GM23338 (cell line): ENCODE data around the gene DLG2. TPM values are rescaled to one million over a fixed set of nuclear protein-coding genes. Genes with fewer than 3 reads are reported as not detected.

Source experiments
- ATAC-seq: fragments of 200-7000 bp; cut with Tn5 transposase; 3 replicates; pipeline ENCODE4 v1.9.1; 2020
- DNase-seq: peaks from one replicate; pipeline ENCODE4 v3.0.0-alpha.2; 2015; ENCODE audit warnings: low spot score
- H2AFZ ChIP-seq: fragments of 200-600 bp; sonication (generic); 2 replicates; pipeline ENCODE4 v1.8.0; 2016; ENCODE audit warnings: antibody characterized with exemption, mild to moderate bottlenecking, moderate library complexity
- H3F3A ChIP-seq: fragments of 200-600 bp; sonication (generic); replicated peaks from 2 replicates; pipeline ENCODE4 v1.8.0; 2017; ENCODE audit warnings: antibody characterized with exemption, mixed run types, low read depth
- H3K27ac ChIP-seq: fragments of 200-600 bp; sonication (generic); 2 replicates; pipeline ENCODE4 v1.6.1; 2016; ENCODE audit warnings: low read depth
- H3K27me3 ChIP-seq: fragments of 200-600 bp; sonication (generic); 2 replicates; pipeline ENCODE4 v1.8.0; 2016; ENCODE audit warnings: mild to moderate bottlenecking, mixed run types, moderate library complexity; ENCODE audit not compliant: insufficient read depth
- H3K36me3 ChIP-seq: fragments of 200-600 bp; sonication (generic); 2 replicates; pipeline ENCODE4 v1.8.0; 2016; ENCODE audit warnings: mild to moderate bottlenecking; ENCODE audit not compliant: insufficient read depth
- H3K4me1 ChIP-seq: fragments of 200-600 bp; sonication (generic); 2 replicates; pipeline ENCODE4 v1.8.0; 2016; ENCODE audit warnings: mild to moderate bottlenecking, moderate library complexity; ENCODE audit not compliant: insufficient read depth
- H3K4me2 ChIP-seq: fragments of 200-600 bp; sonication (generic); 2 replicates; pipeline ENCODE4 v1.7.1; 2017; ENCODE audit warnings: mixed run types
- H3K4me3 ChIP-seq: fragments of 200-600 bp; sonication (generic); 2 replicates; pipeline ENCODE4 v1.6.1; 2016; ENCODE audit warnings: mixed run types
- H3K79me2 ChIP-seq: fragments of 200-600 bp; sonication (generic); replicated peaks from 2 replicates; pipeline ENCODE4 v1.8.0; 2017; ENCODE audit warnings: mild to moderate bottlenecking; ENCODE audit not compliant: insufficient read depth
- H3K9me2 ChIP-seq: fragments of 200-600 bp; sonication (generic); 2 replicates; pipeline ENCODE4 v1.8.0; 2017; ENCODE audit not compliant: insufficient read depth
- H4K20me1 ChIP-seq: fragments of 200-600 bp; sonication (generic); replicated peaks from 2 replicates; pipeline ENCODE4 v1.8.0; 2017; ENCODE audit warnings: mild to moderate bottlenecking; ENCODE audit not compliant: insufficient read depth
- H3K27ac Mint-ChIP-seq: 2 replicates; pipeline ENCODE4 v1.8.0; 2020; ENCODE audit warnings: inconsistent platforms, mild to moderate bottlenecking, moderate library complexity, mixed read lengths
- H3K27me3 Mint-ChIP-seq: 3 replicates; pipeline ENCODE4 v1.8.0; 2022; ENCODE audit warnings: low read depth, mild to moderate bottlenecking, moderate library complexity, mixed read lengths, inconsistent platforms; ENCODE audit not compliant: insufficient read depth, poor library complexity
- H3K36me3 Mint-ChIP-seq: 3 replicates; pipeline ENCODE4 v1.8.0; 2021; ENCODE audit warnings: low read depth, mild to moderate bottlenecking, inconsistent platforms, moderate library complexity, mixed read lengths
- H3K4me1 Mint-ChIP-seq: 3 replicates; pipeline ENCODE4 v1.8.0; 2020; ENCODE audit warnings: mild to moderate bottlenecking, inconsistent platforms, mixed read lengths
- H3K4me3 Mint-ChIP-seq: 3 replicates; pipeline ENCODE4 v1.8.0; 2021; ENCODE audit warnings: moderate library complexity, mild to moderate bottlenecking, inconsistent platforms, mixed read lengths
- H3K9me3 Mint-ChIP-seq: 3 replicates; pipeline ENCODE4 v1.8.0; 2020; ENCODE audit warnings: moderate library complexity, mild to moderate bottlenecking, inconsistent platforms, mixed read lengths
- REST ChIP-seq: IDR thresholded peaks from one replicate; pipeline ENCODE4 v1.6.1; 2018; ENCODE audit warnings: antibody characterized with exemption; ENCODE audit not compliant: unreplicated experiment
- ZNF462 ChIP-seq: fragments of 250-450 bp; sonication (Bioruptor Pico); IDR thresholded peaks from 2 replicates; pipeline ENCODE4 v1.5.0; 2020; ENCODE audit warnings: mild to moderate bottlenecking, moderate library complexity
- polyA plus RNA-seq: library from polyadenylated mRNA; unstranded; fragments of >200 nt; fragmentation: Nextera tagmentation; extraction: Ambion mirVana; gene quantifications from 2 replicates; pipeline ENCODE4 v1.2.1, GENCODE V29; 2016
- total RNA-seq: library from RNA; depleted of rRNA; stranded (reverse); fragments of >200 nt; shearing (Covaris generic); gene quantifications from 2 replicates; pipeline ENCODE4 v1.2.3, GENCODE V29; 2014
- TF ChIP-seq, protein P1 (sequence below), 2 experiments: fragments of 200-600 bp in 1 of 2; sonication (generic) in 1 of 2; conservative IDR thresholded peaks; 2 replicates each; pipeline versions ENCODE4 v1.5.1 to v1.6.1; 2016 to 2017; ENCODE audit warnings: antibody characterized with exemption in 2 of 2, low read depth in 2 of 2, mild to moderate bottlenecking in 2 of 2, moderate library complexity in 1 of 2

DLG2 gene
- total and polyA plus RNA-seq, 2 experiments from 2014 or later = 19.8 to 21.5 TPM

DNA sequence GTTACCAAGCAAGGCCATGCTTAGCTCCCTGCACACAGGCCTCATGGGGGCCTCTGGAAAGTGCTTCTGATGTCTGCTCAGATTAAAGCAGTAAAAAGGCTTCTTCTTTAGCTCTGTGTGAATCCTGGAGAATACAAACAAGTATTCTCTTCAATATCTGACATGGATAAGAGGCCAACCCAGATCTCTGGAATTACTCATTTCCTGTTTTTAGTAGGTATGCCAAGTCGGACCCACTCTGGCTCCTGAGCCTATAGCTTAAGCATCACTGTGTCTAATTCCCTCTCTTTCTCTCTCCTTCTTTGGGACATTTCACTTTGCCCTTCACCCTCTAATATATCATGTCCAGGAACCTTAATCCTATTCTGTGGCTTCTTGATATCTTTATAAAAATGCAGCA, 1811.4 kb downstream of the DLG2 start:
- Mint-ChIP-seq H3K27ac (no peak overlapping the region), H3K27me3 (no peaks in the 10 kb centered on the region), H3K36me3 (no peaks in the 10 kb centered on the region), H3K9me3 (no peaks in the 10 kb centered on the region; the same call in 2 of the 3 replicates), H3K4me1 (no peaks in the 10 kb centered on the region), H3K4me3 (no peak overlapping the region)
- no peak overlapping the region for H2AFZ ChIP-seq
- H3K27ac ChIP-seq = no peak overlapping the region
- no peak overlapping the region for H3K4me2 ChIP-seq
- no peaks in the 10 kb centered on the region for H4K20me1 ChIP-seq
- no peaks in the 10 kb centered on the region for H3F3A ChIP-seq
- TF ChIP-seq, protein P1, sequence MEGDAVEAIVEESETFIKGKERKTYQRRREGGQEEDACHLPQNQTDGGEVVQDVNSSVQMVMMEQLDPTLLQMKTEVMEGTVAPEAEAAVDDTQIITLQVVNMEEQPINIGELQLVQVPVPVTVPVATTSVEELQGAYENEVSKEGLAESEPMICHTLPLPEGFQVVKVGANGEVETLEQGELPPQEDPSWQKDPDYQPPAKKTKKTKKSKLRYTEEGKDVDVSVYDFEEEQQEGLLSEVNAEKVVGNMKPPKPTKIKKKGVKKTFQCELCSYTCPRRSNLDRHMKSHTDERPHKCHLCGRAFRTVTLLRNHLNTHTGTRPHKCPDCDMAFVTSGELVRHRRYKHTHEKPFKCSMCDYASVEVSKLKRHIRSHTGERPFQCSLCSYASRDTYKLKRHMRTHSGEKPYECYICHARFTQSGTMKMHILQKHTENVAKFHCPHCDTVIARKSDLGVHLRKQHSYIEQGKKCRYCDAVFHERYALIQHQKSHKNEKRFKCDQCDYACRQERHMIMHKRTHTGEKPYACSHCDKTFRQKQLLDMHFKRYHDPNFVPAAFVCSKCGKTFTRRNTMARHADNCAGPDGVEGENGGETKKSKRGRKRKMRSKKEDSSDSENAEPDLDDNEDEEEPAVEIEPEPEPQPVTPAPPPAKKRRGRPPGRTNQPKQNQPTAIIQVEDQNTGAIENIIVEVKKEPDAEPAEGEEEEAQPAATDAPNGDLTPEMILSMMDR (conservative IDR thresholded peaks at IDR 0.05; ENCODE audit: low read depth in 2 of 2) = no peak
- TF ChIP-seq REST (no peak), ZNF462 (CRISPR knock-in tag) (no peak)
- no peaks in the 10 kb centered on the region for H3K36me3 ChIP-seq
- ATAC-seq = no peak
- no peaks in the 10 kb centered on the region for H3K79me2 ChIP-seq
- H3K4me3 ChIP-seq = no peak overlapping the region
- no peak for DNase-seq
- H3K9me2 ChIP-seq = no peaks in the 10 kb centered on the region
- H3K27me3 ChIP-seq = no peaks in the 10 kb centered on the region
- H3K4me1 ChIP-seq = no peaks in the 10 kb centered on the region
